ENCODE results near the gene CIDEA. TPM values are rescaled to one million over a fixed set of nuclear protein-coding genes. Genes with fewer than 3 reads are reported as not detected.

Gene CIDEA
- total RNA-seq, 1 donor from 2014 or later = not detected

- no peak for DNase-seq
- peaks cover 69% of the 10 kb centered on the region for H3K27me3 Mint-ChIP-seq
- POLR2A ChIA-PET = no interaction called here
These were observed 462 bp upstream of the CIDEA start for GRCh38 chr18:12253663-12254135.

GRCh38 chr18:12254820-12255511 is 805 bp downstream of the CIDEA start:
- Mint-ChIP-seq H3K4me1 (no peaks in the 10 kb centered on the region), H3K27ac (no peak overlapping the region), H3K9me3 (no peaks in the 10 kb centered on the region), H3K36me3 (ENCODE audit: low read depth) (no peaks in the 10 kb centered on the region), H3K27me3 (peaks cover 62% of the 10 kb centered on the region), H3K4me3 (no peak overlapping the region)
- ChIA-PET POLR2A (no interaction called here), CTCF (no interaction called here)
- DNase-seq (no peak), ATAC-seq (ENCODE audit: low read depth) (no peak)
- no peak for TF ChIP-seq CTCF (IDR thresholded peaks at IDR 0.05)
- intact Hi-C loops (cut with micrococcal nuclease) = no loop called here

More at GRCh38 chr18:12253663-12254135, 462 bp upstream of the CIDEA start:
- Mint-ChIP-seq H3K4me1 (no peaks in the 10 kb centered on the region), H3K9me3 (no peaks in the 10 kb centered on the region), H3K4me3 (no peak overlapping the region), H3K36me3 (ENCODE audit: low read depth) (no peaks in the 10 kb centered on the region), H3K27ac (no peak overlapping the region)
- CTCF ChIA-PET = no interaction called here
- ATAC-seq (ENCODE audit: low read depth) = no peak
- intact Hi-C loops (cut with micrococcal nuclease) = no loop called here
- no peak for TF ChIP-seq CTCF (IDR thresholded peaks at IDR 0.05)

- intact Hi-C loops (cut with micrococcal nuclease) = no loop called here
- no peaks in the 10 kb centered on the region for H3K4me1 Mint-ChIP-seq
- no peak overlapping the region for H3K4me3 Mint-ChIP-seq
- H3K27ac Mint-ChIP-seq = no peak overlapping the region
- no peaks in the 10 kb centered on the region for H3K36me3 Mint-ChIP-seq (ENCODE audit: low read depth)
- H3K9me3 Mint-ChIP-seq = no peaks in the 10 kb centered on the region
- ChIA-PET CTCF (no interaction called here), POLR2A (no interaction called here)
- TF ChIP-seq CTCF (IDR thresholded peaks at IDR 0.05) = no peak
- no peak for DNase-seq
- peaks cover 60% of the 10 kb centered on the region for H3K27me3 Mint-ChIP-seq
- no peak for ATAC-seq (ENCODE audit: low read depth)
These were observed 1.5 kb downstream of the CIDEA start for GRCh38 chr18:12255626-12256026.

GRCh38 chr18:12256951-12257350 is 2.8 kb downstream of the CIDEA start:
- intact Hi-C loops (cut with micrococcal nuclease) = no loop called here
- no peak for ATAC-seq (ENCODE audit: low read depth)
- no peaks in the 10 kb centered on the region for H3K4me1 Mint-ChIP-seq
- peaks cover 53% of the 10 kb centered on the region for H3K27me3 Mint-ChIP-seq
- no peak for TF ChIP-seq CTCF (IDR thresholded peaks at IDR 0.05)
- CTCF ChIA-PET = interaction anchor here (0.7 kb wide), 1 partner anchor 10 kb away, joined by 3 read pairs; no protein-coding TSS in a partner anchor
- no peaks in the 10 kb centered on the region for H3K9me3 Mint-ChIP-seq
- no peaks in the 10 kb centered on the region for H3K36me3 Mint-ChIP-seq (ENCODE audit: low read depth)
- no peak overlapping the region for H3K27ac Mint-ChIP-seq
- POLR2A ChIA-PET = no interaction called here
- no peak for DNase-seq
- H3K4me3 Mint-ChIP-seq = no peak overlapping the region

- intact Hi-C loops (cut with micrococcal nuclease) = no loop called here
- H3K36me3 Mint-ChIP-seq (ENCODE audit: low read depth) = no peaks in the 10 kb centered on the region
- H3K4me1 Mint-ChIP-seq = no peaks in the 10 kb centered on the region
- DNase-seq = no peak
- no peak overlapping the region for H3K4me3 Mint-ChIP-seq
- no peak for TF ChIP-seq CTCF (IDR thresholded peaks at IDR 0.05)
- ATAC-seq (ENCODE audit: low read depth) = no peak
- CTCF ChIA-PET = no interaction called here
- no peaks in the 10 kb centered on the region for H3K9me3 Mint-ChIP-seq
- H3K27ac Mint-ChIP-seq = no peak overlapping the region
- H3K27me3 Mint-ChIP-seq = peaks cover 48% of the 10 kb centered on the region
- POLR2A ChIA-PET = interaction anchor here (0.5 kb wide), 1 partner anchor 411 kb away, joined by 3 read pairs; no protein-coding TSS in a partner anchor
These were observed 4.0 kb downstream of the CIDEA start for GRCh38 chr18:12257996-12258718.
